ENCODE results near the gene ZFP3.
"Not testable (repeated sequence)": the region's sequence is repeated elsewhere in the genome, so short reads cannot be mapped to it uniquely, and the experiment has no call there.

- not testable (repeated sequence) for TF ChIP-seq POLR2A, EP300 (IDR thresholded peaks at IDR 0.05)
- TF ChIP-seq, protein P1, sequence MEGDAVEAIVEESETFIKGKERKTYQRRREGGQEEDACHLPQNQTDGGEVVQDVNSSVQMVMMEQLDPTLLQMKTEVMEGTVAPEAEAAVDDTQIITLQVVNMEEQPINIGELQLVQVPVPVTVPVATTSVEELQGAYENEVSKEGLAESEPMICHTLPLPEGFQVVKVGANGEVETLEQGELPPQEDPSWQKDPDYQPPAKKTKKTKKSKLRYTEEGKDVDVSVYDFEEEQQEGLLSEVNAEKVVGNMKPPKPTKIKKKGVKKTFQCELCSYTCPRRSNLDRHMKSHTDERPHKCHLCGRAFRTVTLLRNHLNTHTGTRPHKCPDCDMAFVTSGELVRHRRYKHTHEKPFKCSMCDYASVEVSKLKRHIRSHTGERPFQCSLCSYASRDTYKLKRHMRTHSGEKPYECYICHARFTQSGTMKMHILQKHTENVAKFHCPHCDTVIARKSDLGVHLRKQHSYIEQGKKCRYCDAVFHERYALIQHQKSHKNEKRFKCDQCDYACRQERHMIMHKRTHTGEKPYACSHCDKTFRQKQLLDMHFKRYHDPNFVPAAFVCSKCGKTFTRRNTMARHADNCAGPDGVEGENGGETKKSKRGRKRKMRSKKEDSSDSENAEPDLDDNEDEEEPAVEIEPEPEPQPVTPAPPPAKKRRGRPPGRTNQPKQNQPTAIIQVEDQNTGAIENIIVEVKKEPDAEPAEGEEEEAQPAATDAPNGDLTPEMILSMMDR (IDR thresholded peaks at IDR 0.05), result not testable (repeated sequence)
Measured at GRCh38 chr17:5130261-5130660, 52.0 kb downstream of the ZFP3 start.

Data from stomach (tissue), 4 donors.